ENCODE measurements around the gene JMY. TPM values are rescaled to one million over a fixed set of nuclear protein-coding genes. Genes with fewer than 3 reads are reported as not detected.
A peak's percentile ranks its signal among the peaks of the same experiment; 100 is the strongest.
"Not testable (repeated sequence)": the region's sequence is repeated elsewhere in the genome, so short reads cannot be mapped to it uniquely, and the experiment has no call there.

The JMY gene
- total RNA-seq, 2 donors from 2014 or later = 13.9 to 15.5 TPM

GRCh38 chr5:79236362-79236969 lies 535 bp downstream of the JMY start:
- intact Hi-C loops (cut with DNase I) = no loop called here
- no peak for DNase-seq (ENCODE audit: low spot score)

- intact Hi-C loops (cut with DNase I) = no loop called here
- DNase-seq (ENCODE audit: low spot score) = peak; percentile 84
Measured at GRCh38 chr5:79236970-79237739, 1.2 kb downstream of the JMY start.

GRCh38 chr5:79237740-79238560 lies 2.0 kb downstream of the JMY start:
- intact Hi-C loops (cut with DNase I) = no loop called here
- no peak for DNase-seq (ENCODE audit: low spot score)

- intact Hi-C loops (cut with DNase I) = no loop called here
- no peak for DNase-seq (ENCODE audit: low spot score)
Measured at GRCh38 chr5:79240561-79240960, 4.6 kb downstream of the JMY start.

GRCh38 chr5:79241535-79241979 lies 5.6 kb downstream of the JMY start:
- intact Hi-C loops (cut with DNase I) = no loop called here
- no peak for DNase-seq (ENCODE audit: low spot score)

GRCh38 chr5:79242242-79243039 lies 6.5 kb downstream of the JMY start:
- intact Hi-C loops (cut with DNase I) = no loop called here
- DNase-seq (ENCODE audit: low spot score) = no peak

GRCh38 chr5:79243224-79243623 lies 7.3 kb downstream of the JMY start:
- intact Hi-C loops (cut with DNase I) = no loop called here
- no peak for DNase-seq (ENCODE audit: low spot score)

- intact Hi-C loops (cut with DNase I); DNase-seq (ENCODE audit: low spot score): not testable (repeated sequence)
Measured at GRCh38 chr5:79254067-79254466, 18.1 kb downstream of the JMY start.

GRCh38 chr5:79255786-79256557 lies 20.0 kb downstream of the JMY start:
- intact Hi-C loops (cut with DNase I) = no loop called here
- DNase-seq (ENCODE audit: low spot score) = no peak

- intact Hi-C loops (cut with DNase I) = no loop called here
- no peak for DNase-seq (ENCODE audit: low spot score)
Measured at GRCh38 chr5:79256563-79256962, 20.6 kb downstream of the JMY start.

- intact Hi-C loops (cut with DNase I) = no loop called here
- no peak for DNase-seq (ENCODE audit: low spot score)
Measured at GRCh38 chr5:79257314-79257713, 21.4 kb downstream of the JMY start.

GRCh38 chr5:79258801-79259200 lies 22.9 kb downstream of the JMY start:
- intact Hi-C loops (cut with DNase I) = no loop called here
- no peak for DNase-seq (ENCODE audit: low spot score)

- intact Hi-C loops (cut with DNase I) = no loop called here
Measured at GRCh38 chr5:79259383-79259782, 23.5 kb downstream of the JMY start.

GRCh38 chr5:79259810-79260209 lies 23.9 kb downstream of the JMY start:
- no peak for DNase-seq (ENCODE audit: low spot score)
- intact Hi-C loops (cut with DNase I) = no loop called here

More at GRCh38 chr5:79259383-79259782, 23.5 kb downstream of the JMY start:
- DNase-seq (ENCODE audit: low spot score) = no peak

GRCh38 chr5:79261897-79262296 lies 26.0 kb downstream of the JMY start:
- no peak for DNase-seq (ENCODE audit: low spot score)
- intact Hi-C loops (cut with DNase I) = no loop called here

- DNase-seq (ENCODE audit: low spot score) = no peak
Measured at GRCh38 chr5:79263290-79263689, 27.4 kb downstream of the JMY start.

GRCh38 chr5:79267180-79267579 lies 31.2 kb downstream of the JMY start:
- no peak for DNase-seq (ENCODE audit: low spot score)
- intact Hi-C loops (cut with DNase I) = no loop called here

More at GRCh38 chr5:79263290-79263689, 27.4 kb downstream of the JMY start:
- intact Hi-C loops (cut with DNase I) = no loop called here

- intact Hi-C loops (cut with DNase I) = no loop called here
- DNase-seq (ENCODE audit: low spot score) = no peak
Measured at GRCh38 chr5:79269733-79270166, 33.8 kb downstream of the JMY start.

GRCh38 chr5:79273341-79273740 lies 37.4 kb downstream of the JMY start:
- no peak for DNase-seq (ENCODE audit: low spot score)
- intact Hi-C loops (cut with DNase I) = no loop called here
